HCT116 (cell line): Measurements from ENCODE around the gene ATXN1. TPM values are rescaled to one million over a fixed set of nuclear protein-coding genes. Genes with fewer than 3 reads are reported as not detected.

Experiments used
- ATAC-seq: fragments of 200-7000 bp; cut with Tn5 transposase; 2 replicates; pipeline ENCODE4 v1.9.1; 2020; ENCODE audit warnings: mild to moderate bottlenecking, moderate library complexity
- BruUV-seq: library from RNA; stranded (reverse); fragments of 400-500 nt; replicated peaks from 2 replicates; lab custom pipeline; 2021; lab: Mats Ljungman, UMichigan
- CTCF ChIA-PET: fragments of 300-600 bp; sonication (Branson Sonifier 250); formaldehyde crosslinking; loops from one replicate; lab custom pipeline; 2021; ENCODE audit warnings: antibody characterized with exemption; lab: Charles Lee
- POLR2A ChIA-PET: fragments of 300-600, 350-600 bp; sonication (Branson Sonifier 250); formaldehyde crosslinking; loops from one replicate; lab custom pipeline; 2021; ENCODE audit warnings: antibody characterized with exemption; lab: Charles Lee
- RAD21 ChIA-PET, 2 experiments: fragments of 300-600 bp; sonication (Branson Sonifier 250); formaldehyde crosslinking; loops; one replicate each; lab custom pipeline; 2023; ENCODE audit warnings: low total read pairs in 2 of 2; ENCODE audit not compliant: uncharacterized antibody in 2 of 2, unreplicated experiment in 2 of 2, low non-redundant PET in 1 of 2; lab: Charles Lee
- DNase-seq: peaks from one replicate; pipeline ENCODE4 v3.0.0-alpha.2; 2010; ENCODE audit warnings: low read depth, low spot score
- H2AFZ ChIP-seq: fragments of 200-600 bp; shearing (Covaris generic), sonication (generic); 2 replicates; pipeline ENCODE4 v1.6.1; 2017; ENCODE audit warnings: low read depth, mixed run types, mixed read lengths, antibody characterized with exemption, low read length; ENCODE audit not compliant: poor library complexity, severe bottlenecking
- H3K27ac ChIP-seq: 2 replicates; pipeline ENCODE4 v1.5.1; 2012; ENCODE audit warnings: low read depth, low read length
- H3K27me3 ChIP-seq: fragments of 200-600 bp; sonication (generic); 2 replicates; pipeline ENCODE4 v1.6.1; 2016; ENCODE audit warnings: mixed run types, low read length, mixed read lengths; ENCODE audit not compliant: insufficient read depth
- H3K36me3 ChIP-seq, 2 experiments: fragments of 200-500 bp in 1 of 2; fragments of 200-600 bp in 1 of 2; sonication (Bioruptor generic) in 1 of 2; sonication (generic) in 1 of 2; 2 replicates each; pipeline versions ENCODE4 v1.5.1 to v1.6.1; 2014 to 2016; ENCODE audit warnings: low read length in 2 of 2, inconsistent platforms in 1 of 2, mixed read lengths in 1 of 2, mixed run types in 1 of 2; ENCODE audit not compliant: insufficient read depth in 2 of 2, control insufficient read depth in 1 of 2
- H3K4me1 ChIP-seq, 2 experiments: fragments of 200-600 bp in 1 of 2; sonication (generic) in 1 of 2; 2 replicates each; pipeline versions ENCODE4 v1.5.1 to v1.6.1; 2012 to 2017; ENCODE audit warnings: low read length in 2 of 2, inconsistent platforms in 1 of 2, mild to moderate bottlenecking in 1 of 2, mixed read lengths in 1 of 2, mixed run types in 1 of 2, moderate library complexity in 1 of 2; ENCODE audit not compliant: insufficient read depth in 2 of 2, control insufficient read depth in 1 of 2
- H3K4me2 ChIP-seq: fragments of 200-600 bp; sonication (generic); 2 replicates; pipeline ENCODE4 v1.6.1; 2017; ENCODE audit warnings: mixed run types, low read length, mixed read lengths
- H3K4me3 ChIP-seq, 2 experiments: fragments of 200-600 bp in 1 of 2; sonication (generic) in 1 of 2; replicated peaks in 1 of 2; 2 replicates each; pipeline ENCODE4 v1.5.1; 2011 to 2016; ENCODE audit warnings: low read length in 2 of 2, control low read depth in 1 of 2, low read depth in 1 of 2, mild to moderate bottlenecking in 1 of 2, mixed read lengths in 1 of 2, mixed run types in 1 of 2
- H3K79me2 ChIP-seq: fragments of 200-600 bp; sonication (generic); 2 replicates; pipeline ENCODE4 v1.6.1; 2017; ENCODE audit warnings: mild to moderate bottlenecking, mixed run types, low read length, moderate library complexity, mixed read lengths; ENCODE audit not compliant: insufficient read depth
- H3K9ac ChIP-seq: fragments of 200-600 bp; sonication (generic); 2 replicates; pipeline ENCODE4 v1.6.1; 2016; ENCODE audit warnings: low read length, mixed read lengths
- H3K9me2 ChIP-seq: fragments of 200-600 bp; sonication (generic), shearing (Covaris generic); 2 replicates; pipeline ENCODE4 v1.6.1; 2017; ENCODE audit warnings: mixed run types, mild to moderate bottlenecking, moderate library complexity; ENCODE audit not compliant: insufficient read depth
- H3K9me3 ChIP-seq, 2 experiments: fragments of 200-500 bp in 1 of 2; fragments of 200-600 bp in 1 of 2; sonication (Bioruptor generic) in 1 of 2; sonication (generic) in 1 of 2; 2 replicates each; pipeline ENCODE4 v1.6.1; 2014 to 2017; ENCODE audit warnings: low read length in 2 of 2, mixed read lengths in 2 of 2, inconsistent platforms in 1 of 2, low read depth in 1 of 2, mild to moderate bottlenecking in 1 of 2, mixed run types in 1 of 2, moderate library complexity in 1 of 2; ENCODE audit not compliant: control insufficient read depth in 1 of 2, insufficient read depth in 1 of 2
- H4K20me1 ChIP-seq: fragments of 200-600 bp; sonication (generic), shearing (Covaris generic); 2 replicates; pipeline ENCODE4 v1.6.1; 2017; ENCODE audit warnings: mixed run types, mild to moderate bottlenecking, moderate library complexity; ENCODE audit not compliant: insufficient read depth
- CEBPB ChIP-seq: IDR thresholded peaks from 2 replicates; pipeline ENCODE4 v1.6.1; 2012; ENCODE audit warnings: low read depth
- FOSL1 ChIP-seq: IDR thresholded peaks from 2 replicates; pipeline ENCODE4 v1.6.1; 2012; ENCODE audit warnings: low read depth
- SIN3A ChIP-seq: IDR thresholded peaks from 2 replicates; pipeline ENCODE4 v1.6.1; 2012; ENCODE audit warnings: low read depth
- SP1 ChIP-seq: IDR thresholded peaks from 2 replicates; pipeline ENCODE4 v1.6.1; 2012; ENCODE audit warnings: low read depth
- YY1 ChIP-seq: IDR thresholded peaks from 2 replicates; pipeline ENCODE4 v1.6.1; 2011; ENCODE audit warnings: low read length, low read depth, moderate library complexity, mild to moderate bottlenecking; ENCODE audit not compliant: insufficient replicate concordance; ENCODE audit errors: extremely low read depth
- ZNF274 ChIP-seq: fragments of 200-500 bp; sonication (Bioruptor generic); IDR thresholded peaks from 2 replicates; pipeline ENCODE4 v1.6.1; 2014; ENCODE audit warnings: mild to moderate bottlenecking, low read depth, low read length, inconsistent platforms
- intact Hi-C: fragments of 100-400 bp; cut with micrococcal nuclease; formaldehyde crosslinking; loops from 2 replicates; pipeline ENCODE4 v1.10.0; 2022
- total RNA-seq: library from RNA; stranded (reverse); gene quantifications from one replicate; pipeline ENCODE4 v1.2.1, GENCODE V29; 2021; ENCODE audit not compliant: unreplicated experiment
- TF ChIP-seq, protein P1 (sequence below): IDR thresholded peaks from 2 replicates; pipeline ENCODE4 v1.6.1; 2012; ENCODE audit warnings: low read depth
- TF ChIP-seq, protein P2 (sequence below): IDR thresholded peaks from 2 replicates; pipeline ENCODE4 v1.6.1; 2012

The ATXN1 gene
- total RNA-seq, 1 experiment from 2014 or later, result 21.0 TPM

DNA sequence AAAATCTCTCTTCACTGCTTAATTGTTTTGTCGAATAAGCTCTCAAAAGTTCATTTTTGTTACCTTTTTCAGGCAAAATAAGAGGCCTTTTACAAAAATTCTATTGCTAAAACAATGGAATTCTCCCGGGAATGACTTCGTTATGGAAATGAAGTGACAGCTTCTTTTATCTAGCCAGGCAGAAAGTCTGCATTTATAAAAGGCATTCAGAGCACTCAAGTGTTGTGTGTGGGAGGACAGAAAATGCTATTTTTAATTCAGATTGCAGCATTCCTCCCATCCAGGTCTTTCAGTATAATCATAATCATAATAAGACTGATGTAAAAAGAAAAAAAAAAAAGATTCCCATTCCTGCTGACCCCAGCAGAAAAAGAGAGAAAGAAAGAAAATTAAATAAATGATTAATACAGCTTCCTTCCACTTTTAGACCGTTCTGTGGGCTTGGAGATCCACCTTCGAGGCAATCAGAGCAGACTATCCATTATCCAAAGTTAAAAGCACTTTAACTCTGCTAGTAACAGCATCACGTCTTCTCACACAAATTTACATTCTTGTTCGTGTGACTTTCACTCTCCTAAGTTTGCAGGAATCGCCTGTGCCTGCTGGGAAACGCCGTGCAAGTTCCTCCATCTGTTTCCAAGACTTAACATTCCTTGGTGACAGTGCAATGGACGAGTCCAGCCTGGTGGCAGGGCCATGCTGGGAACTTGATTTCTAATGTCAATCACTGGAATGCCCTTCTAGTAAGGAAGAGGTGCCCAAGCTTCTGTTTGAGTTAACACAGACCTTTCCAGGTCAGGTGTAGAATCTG, 264.1 kb downstream of the ATXN1 start:
- no peaks in the 10 kb centered on the region for H3K79me2 ChIP-seq
- no TSS peak for BruUV-seq
- H3K4me1 ChIP-seq, result peaks cover 12 to 29% of the 10 kb centered on the region in 2 experiments
- ChIA-PET RAD21 (no interaction called here), CTCF (no interaction called here), POLR2A (no interaction called here)
- no peak overlapping the region for H3K4me3 ChIP-seq
- no peaks in the 10 kb centered on the region for H3K27me3 ChIP-seq
- no peak for DNase-seq
- no peak overlapping the region for H2AFZ ChIP-seq
- no peak overlapping the region for H3K4me2 ChIP-seq
- H3K9ac ChIP-seq, result no peak overlapping the region
- no peaks in the 10 kb centered on the region for H3K9me2 ChIP-seq
- H3K9me3 ChIP-seq, result no peaks in the 10 kb centered on the region
- no peaks in the 10 kb centered on the region for H3K36me3 ChIP-seq
- TF ChIP-seq ZNF274 (no peak), SP1 (no peak), YY1 (no peak), FOSL1 (no peak), CEBPB (no peak), SIN3A (no peak)
- TF ChIP-seq, protein P1, sequence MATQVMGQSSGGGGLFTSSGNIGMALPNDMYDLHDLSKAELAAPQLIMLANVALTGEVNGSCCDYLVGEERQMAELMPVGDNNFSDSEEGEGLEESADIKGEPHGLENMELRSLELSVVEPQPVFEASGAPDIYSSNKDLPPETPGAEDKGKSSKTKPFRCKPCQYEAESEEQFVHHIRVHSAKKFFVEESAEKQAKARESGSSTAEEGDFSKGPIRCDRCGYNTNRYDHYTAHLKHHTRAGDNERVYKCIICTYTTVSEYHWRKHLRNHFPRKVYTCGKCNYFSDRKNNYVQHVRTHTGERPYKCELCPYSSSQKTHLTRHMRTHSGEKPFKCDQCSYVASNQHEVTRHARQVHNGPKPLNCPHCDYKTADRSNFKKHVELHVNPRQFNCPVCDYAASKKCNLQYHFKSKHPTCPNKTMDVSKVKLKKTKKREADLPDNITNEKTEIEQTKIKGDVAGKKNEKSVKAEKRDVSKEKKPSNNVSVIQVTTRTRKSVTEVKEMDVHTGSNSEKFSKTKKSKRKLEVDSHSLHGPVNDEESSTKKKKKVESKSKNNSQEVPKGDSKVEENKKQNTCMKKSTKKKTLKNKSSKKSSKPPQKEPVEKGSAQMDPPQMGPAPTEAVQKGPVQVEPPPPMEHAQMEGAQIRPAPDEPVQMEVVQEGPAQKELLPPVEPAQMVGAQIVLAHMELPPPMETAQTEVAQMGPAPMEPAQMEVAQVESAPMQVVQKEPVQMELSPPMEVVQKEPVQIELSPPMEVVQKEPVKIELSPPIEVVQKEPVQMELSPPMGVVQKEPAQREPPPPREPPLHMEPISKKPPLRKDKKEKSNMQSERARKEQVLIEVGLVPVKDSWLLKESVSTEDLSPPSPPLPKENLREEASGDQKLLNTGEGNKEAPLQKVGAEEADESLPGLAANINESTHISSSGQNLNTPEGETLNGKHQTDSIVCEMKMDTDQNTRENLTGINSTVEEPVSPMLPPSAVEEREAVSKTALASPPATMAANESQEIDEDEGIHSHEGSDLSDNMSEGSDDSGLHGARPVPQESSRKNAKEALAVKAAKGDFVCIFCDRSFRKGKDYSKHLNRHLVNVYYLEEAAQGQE, result no peak
- TF ChIP-seq, protein P2, sequence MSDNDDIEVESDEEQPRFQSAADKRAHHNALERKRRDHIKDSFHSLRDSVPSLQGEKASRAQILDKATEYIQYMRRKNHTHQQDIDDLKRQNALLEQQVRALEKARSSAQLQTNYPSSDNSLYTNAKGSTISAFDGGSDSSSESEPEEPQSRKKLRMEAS, result no peak
- TF ChIP-seq, all 23 proteins: peak for 0
- Histone ChIP-seq H4K20me1 (no peaks in the 10 kb centered on the region), H3K27ac (no peak overlapping the region)
- ATAC-seq, result no peak
- intact Hi-C loops, result no loop called here
